ENCODE data around the gene HELT. TPM values are rescaled to one million over a fixed set of nuclear protein-coding genes. Genes with fewer than 3 reads are reported as not detected.

Gene HELT
- total RNA-seq, result not detected in 2 replicates

GRCh38 chr4:185017964-185018772 is at the start of gene HELT:
HELT (plus strand) TSS chr4:185018490; CDS start chr4:185018929, 439 bp downstream.

Other genes starting within 250 kb of the HELT start
- gene ACSL1, start 192.5 kb upstream of the HELT start, total RNA-seq, result 30.4 and 32.0 TPM in 2 replicates
- gene SLC25A4, start 124.8 kb downstream of the HELT start, total RNA-seq, result 6.8 and 7.4 TPM in 2 replicates
- 30.4 and 35.2 TPM in 2 replicates for gene CFAP97, start 185.5 kb downstream of the HELT start, total RNA-seq
- gene SNX25, start 191.1 kb downstream of the HELT start, total RNA-seq, result 23.5 and 34.2 TPM in 2 replicates